Fibroblast of lung (primary cell): Measurements from ENCODE around the gene PTPMT1. TPM values are rescaled to one million over a fixed set of nuclear protein-coding genes. Genes with fewer than 3 reads are reported as not detected.

Experiments used
- DNase-seq, 2 donors: peaks; one replicate each; pipeline versions ENCODE4 v3.0.0 to v3.0.0-alpha.2; 2010; ENCODE audit warnings: low read depth in 2 of 2
- H2AFZ ChIP-seq: 2 replicates; pipeline ENCODE4 v1.5.1; 2012; ENCODE audit warnings: low read length, control low read depth, inconsistent platforms
- H3K27ac ChIP-seq: 2 replicates; pipeline ENCODE4 v1.5.1; 2011; ENCODE audit warnings: low read length, control low read depth; ENCODE audit not compliant: insufficient read depth
- H3K27me3 ChIP-seq: 2 replicates; pipeline ENCODE4 v1.5.1; 2011; ENCODE audit warnings: mild to moderate bottlenecking, low read length; ENCODE audit not compliant: control insufficient read depth, insufficient read depth
- H3K36me3 ChIP-seq: 2 replicates; pipeline ENCODE4 v1.5.1; 2011; ENCODE audit warnings: low read length; ENCODE audit not compliant: control insufficient read depth, insufficient read depth
- H3K4me1 ChIP-seq: 2 replicates; pipeline ENCODE4 v1.5.1; 2011; ENCODE audit warnings: low read length; ENCODE audit not compliant: control insufficient read depth, insufficient read depth; ENCODE audit errors: extremely low read depth
- H3K4me2 ChIP-seq: 2 replicates; pipeline ENCODE4 v1.5.1; 2011; ENCODE audit warnings: low read length, control low read depth; ENCODE audit not compliant: insufficient read depth; ENCODE audit errors: extremely low read depth
- H3K4me3 ChIP-seq, 4 experiments: fragments of 200-600 bp in 1 of 4; sonication (generic) in 1 of 4; replicated peaks in 1 of 4; 2 replicates each; pipeline ENCODE4 v1.5.1; 2011 to 2016; ENCODE audit warnings: low read length in 4 of 4, low read depth in 3 of 4, mild to moderate bottlenecking in 3 of 4, control low read depth in 2 of 4, inconsistent platforms in 1 of 4, mixed read lengths in 1 of 4; ENCODE audit not compliant: insufficient read depth in 1 of 4; ENCODE audit errors: control extremely low read depth in 1 of 4
- H3K79me2 ChIP-seq: 2 replicates; pipeline ENCODE4 v1.5.1; 2012; ENCODE audit warnings: mild to moderate bottlenecking, low read length, inconsistent platforms; ENCODE audit not compliant: control insufficient read depth, insufficient read depth
- H3K9ac ChIP-seq: 2 replicates; pipeline ENCODE4 v1.5.1; 2011; ENCODE audit warnings: mild to moderate bottlenecking, low read length, control low read depth; ENCODE audit not compliant: insufficient read depth
- H3K9me3 ChIP-seq: 2 replicates; pipeline ENCODE4 v1.5.1; 2012; ENCODE audit warnings: low read depth, low read length; ENCODE audit not compliant: control insufficient read depth, insufficient read depth
- H4K20me1 ChIP-seq: 2 replicates; pipeline ENCODE4 v1.5.1; 2011; ENCODE audit warnings: low read length; ENCODE audit not compliant: control insufficient read depth, insufficient read depth; ENCODE audit errors: extremely low read depth
- CTCF ChIP-seq, 2 donors: IDR thresholded peaks in 1 of 2; conservative IDR thresholded peaks in 1 of 2; 1 replicate in 1 of 2; 2 replicates in 1 of 2; pipeline ENCODE4 v1.5.1; 2011 to 2012; ENCODE audit warnings: low read length in 2 of 2, control low read depth in 1 of 2, inconsistent platforms in 1 of 2, low read depth in 1 of 2, mild to moderate bottlenecking in 1 of 2
- EZH2 ChIP-seq: IDR thresholded peaks from 2 replicates; pipeline ENCODE4 v1.5.1; 2012; ENCODE audit warnings: low read length, control low read depth, mild to moderate bottlenecking; ENCODE audit errors: missing control alignments
- polyA plus RNA-seq, 2 donors: library from polyadenylated mRNA; depleted of rRNA in 1 of 2; stranded (reverse) in 1 of 2; unstranded in 1 of 2; fragments of >200 nt; gene quantifications; 2 replicates each; pipeline ENCODE4 v1.2.1, GENCODE V29; 2011 to 2012; ENCODE audit warnings: missing spikeins in 1 of 2
- total RNA-seq: library from RNA; depleted of rRNA; stranded (reverse); fragments of >200 nt; gene quantifications from 2 replicates; pipeline ENCODE4 v1.2.1, GENCODE V29; 2014

PTPMT1 gene
- total and polyA plus RNA-seq, 2 donors (not counting 1 experiment from before 2014, with no cell fraction given) = 55.4 to 84.9 TPM

- Histone ChIP-seq H3K27me3 (peaks cover 4% of the 10 kb centered on the region), H3K9me3 (no peaks in the 10 kb centered on the region), H3K4me2 (no peak overlapping the region), H3K79me2 (no peaks in the 10 kb centered on the region), H3K9ac (no peak overlapping the region), H3K4me1 (no peaks in the 10 kb centered on the region), H3K36me3 (no peaks in the 10 kb centered on the region), H4K20me1 (no peaks in the 10 kb centered on the region), H3K27ac (no peak overlapping the region), H2AFZ (no peak overlapping the region), H3K4me3 (no peak overlapping the region)
- DNase-seq = no peak
- TF ChIP-seq CTCF (conservative IDR thresholded peaks at IDR 0.05 in 1 of 2, IDR thresholded peaks at IDR 0.05 in 1 of 2; ENCODE audit: low read depth in 1 of 2, low read length in 2 of 2) (no peak), EZH2 (no peak)
Observed at GRCh38 chr11:47599902-47600301, 34.5 kb downstream of the PTPMT1 start.

- no peaks in the 10 kb centered on the region for H4K20me1 ChIP-seq
- no peak overlapping the region for H2AFZ ChIP-seq
- H3K4me1 ChIP-seq = peaks cover 13% of the 10 kb centered on the region
- H3K9me3 ChIP-seq = no peaks in the 10 kb centered on the region
- no peaks in the 10 kb centered on the region for H3K27me3 ChIP-seq
- no peaks in the 10 kb centered on the region for H3K79me2 ChIP-seq
- H3K4me2 ChIP-seq = no peak overlapping the region
- H3K27ac ChIP-seq = no peak overlapping the region
- H3K9ac ChIP-seq = no peak overlapping the region
- no peak overlapping the region for H3K4me3 ChIP-seq
- DNase-seq = peak in 1 of 2 donors; percentile 62
- no peaks in the 10 kb centered on the region for H3K36me3 ChIP-seq
- TF ChIP-seq EZH2 = no peak
- no peak for TF ChIP-seq CTCF (conservative IDR thresholded peaks at IDR 0.05 in 1 of 2, IDR thresholded peaks at IDR 0.05 in 1 of 2; ENCODE audit: low read depth in 1 of 2, low read length in 2 of 2)
Observed at GRCh38 chr11:47603295-47603694, 37.9 kb downstream of the PTPMT1 start.

- no peaks in the 10 kb centered on the region for H3K27me3 ChIP-seq
- H3K36me3 ChIP-seq = no peaks in the 10 kb centered on the region
- no peak overlapping the region for H3K4me3 ChIP-seq
- no peak overlapping the region for H3K9ac ChIP-seq
- H3K9me3 ChIP-seq = no peaks in the 10 kb centered on the region
- no peak overlapping the region for H3K4me2 ChIP-seq
- peaks cover 13% of the 10 kb centered on the region for H3K4me1 ChIP-seq
- H2AFZ ChIP-seq = no peak overlapping the region
- H4K20me1 ChIP-seq = no peaks in the 10 kb centered on the region
- no peak for TF ChIP-seq EZH2
- no peak for TF ChIP-seq CTCF (conservative IDR thresholded peaks at IDR 0.05 in 1 of 2, IDR thresholded peaks at IDR 0.05 in 1 of 2; ENCODE audit: low read depth in 1 of 2, low read length in 2 of 2)
- H3K79me2 ChIP-seq = no peaks in the 10 kb centered on the region
- H3K27ac ChIP-seq = no peak overlapping the region
- no peak for DNase-seq
Observed at GRCh38 chr11:47605921-47606320, 40.5 kb downstream of the PTPMT1 start.
